Mesenteric fat pad (tissue), 1 donor: Measurements from ENCODE around the gene TSSK6. TPM values are rescaled to one million over a fixed set of nuclear protein-coding genes. Genes with fewer than 3 reads are reported as not detected.

Experiments
- DNase-seq: peaks from one replicate; pipeline ENCODE4 v3.0.0-alpha.2; 2020; ENCODE audit warnings: low spot score
- total RNA-seq: library from RNA; stranded (reverse); fragmentation: NEBNext Ultra II Directional; extraction: Animal tissue kit (Norgen Biotek cat#: 25700); gene quantifications from one replicate; pipeline ENCODE4 v1.2.1, GENCODE V29; 2021
- donor health status: DM: yes; HTN: yes; CAD: no.

TSSK6 gene
- total RNA-seq, 1 donor from 2014 or later = 0.74 TPM

GRCh38 chr19:19531951-19532805 lies 16.8 kb upstream of the TSSK6 start:
- peak; percentile 96 for DNase-seq

DNA sequence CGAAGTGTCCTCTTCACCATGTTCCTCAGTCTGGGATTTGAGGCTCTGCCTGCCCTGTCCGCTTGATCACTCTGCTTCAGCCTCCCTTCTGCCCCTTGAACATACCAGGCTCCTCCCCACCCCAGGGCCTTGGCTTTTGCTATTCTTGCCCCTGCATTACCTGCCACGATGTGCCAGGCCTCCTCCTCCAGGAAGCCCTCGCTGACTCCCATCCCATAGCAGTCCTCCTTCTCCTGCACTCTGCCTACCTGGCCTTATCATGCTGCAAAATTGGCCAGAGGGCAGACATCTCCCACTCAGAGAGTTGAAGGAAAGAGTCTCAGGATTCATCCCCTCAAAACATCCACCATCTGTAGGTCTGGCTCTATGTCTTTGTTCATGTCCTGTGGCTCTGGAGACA lies 15.5 kb upstream of the TSSK6 start:
- DNase-seq = no peak

- no peak for DNase-seq
These were observed 15.1 kb upstream of the TSSK6 start for GRCh38 chr19:19530423-19530804.

GRCh38 chr19:19529783-19530422 lies 14.6 kb upstream of the TSSK6 start:
- DNase-seq = no peak

- no peak for DNase-seq
These were observed 13.6 kb upstream of the TSSK6 start, which contains the start of gene YJEFN3 for GRCh38 chr19:19528721-19529490. Gene YJEFN3 (plus strand): TSS chr19:19528911. CDS start chr19:19528933, 22 bp downstream.

DNA sequence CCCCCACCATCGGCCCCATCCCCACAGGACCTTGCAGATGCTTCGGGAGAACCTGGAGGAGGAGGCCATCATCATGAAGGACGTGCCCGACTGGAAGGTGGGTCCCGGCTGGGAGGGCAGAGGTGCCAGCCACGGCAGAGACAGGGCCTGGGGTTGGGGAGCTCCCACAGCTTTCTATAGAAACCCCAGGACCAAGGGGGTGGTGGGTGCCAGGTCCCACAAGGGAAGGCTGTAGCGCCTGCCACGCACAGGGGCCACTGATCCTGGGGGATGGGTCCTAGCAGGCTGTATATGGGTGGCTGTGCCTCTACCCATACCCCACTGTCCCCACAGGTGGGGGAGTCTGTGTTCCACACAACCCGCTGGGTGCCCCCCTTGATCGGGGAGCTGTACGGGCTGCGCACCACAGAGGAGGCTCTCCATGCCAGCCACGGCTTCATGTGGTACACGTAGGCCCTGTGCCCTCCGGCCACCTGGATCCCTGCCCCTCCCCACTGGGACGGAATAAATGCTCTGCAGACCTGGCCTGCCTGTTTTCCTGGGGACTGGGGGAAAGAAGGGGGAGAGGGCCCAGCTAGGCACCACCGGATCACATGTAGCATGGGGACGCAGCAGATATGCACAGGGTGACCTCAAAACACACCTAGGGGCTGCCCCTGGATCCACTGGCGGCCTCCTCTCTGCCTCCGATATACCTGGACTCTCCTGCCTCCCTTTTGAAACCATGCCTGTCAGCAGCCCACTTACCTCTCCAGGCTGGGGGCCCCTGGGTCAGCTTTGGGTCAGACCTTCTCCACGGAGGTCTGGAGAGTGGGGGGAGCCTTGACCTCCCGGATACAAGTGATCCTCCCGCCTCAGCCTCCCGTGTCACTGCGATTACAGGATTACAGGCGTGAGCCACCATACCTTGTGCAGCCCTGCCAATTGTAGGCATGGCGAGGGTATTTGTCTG lies 12.6 kb upstream of the TSSK6 start:
- DNase-seq = no peak

DNA sequence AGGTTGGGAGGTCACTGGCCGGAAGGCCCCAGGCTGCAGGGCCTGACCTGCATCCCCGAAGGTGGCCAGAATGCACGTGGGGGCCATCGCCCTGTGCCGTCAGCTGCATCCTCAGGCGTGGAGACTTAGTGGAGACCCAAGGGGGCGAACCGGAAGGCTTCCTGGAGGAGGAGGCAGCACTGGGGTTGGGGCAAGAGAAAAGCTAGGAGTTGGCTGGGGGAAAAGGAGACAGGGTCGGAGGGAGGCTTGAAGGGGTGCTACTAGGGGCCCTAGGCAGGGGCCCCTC lies 12.0 kb upstream of the TSSK6 start:
- no peak for DNase-seq

DNA sequence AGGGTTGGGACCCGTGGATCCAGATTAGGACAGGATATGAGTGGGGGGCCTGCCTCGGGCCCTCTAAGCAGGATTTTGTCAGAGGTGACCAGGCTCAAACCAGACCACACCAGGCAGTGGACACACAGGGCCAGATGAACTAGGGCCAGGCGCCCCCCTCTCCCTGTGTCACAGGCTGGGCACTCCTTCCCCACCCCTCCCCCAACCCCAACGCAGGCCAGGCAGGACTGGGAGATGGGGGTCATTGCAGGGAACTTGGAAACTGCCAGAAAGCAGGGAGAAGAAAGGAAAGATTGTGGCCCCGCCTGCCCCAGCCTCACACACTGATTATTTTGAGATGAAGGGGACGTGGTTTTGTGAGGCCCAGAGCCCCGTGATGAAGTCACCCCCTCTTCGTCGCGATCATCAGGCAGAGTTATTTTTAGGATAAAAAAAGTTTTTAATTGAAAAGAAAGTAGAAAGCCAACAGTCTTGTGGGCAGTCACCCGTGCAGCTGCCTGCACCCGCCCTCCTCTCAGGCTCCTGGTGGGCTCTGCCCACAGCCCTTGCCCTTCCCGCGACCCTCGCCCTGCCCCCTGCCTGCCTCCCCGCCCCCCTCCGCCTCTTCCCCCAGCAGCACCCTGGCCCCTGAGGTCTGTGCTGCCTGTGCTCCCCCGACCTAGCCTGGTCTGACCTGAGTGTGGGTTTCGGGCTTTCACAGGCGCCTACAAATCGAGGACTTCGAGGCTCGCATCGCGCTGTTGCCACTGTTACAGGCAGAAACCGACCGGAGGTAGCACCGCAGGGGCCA lies 11.4 kb upstream of the TSSK6 start:
- no peak for DNase-seq

GRCh38 chr19:19525611-19526380 lies 10.4 kb upstream of the TSSK6 start:
- no peak for DNase-seq

- no peak for DNase-seq
These were observed 8.7 kb upstream of the TSSK6 start for GRCh38 chr19:19524053-19524452.

GRCh38 chr19:19523177-19523576 lies 7.8 kb upstream of the TSSK6 start:
- DNase-seq = no peak

DNA sequence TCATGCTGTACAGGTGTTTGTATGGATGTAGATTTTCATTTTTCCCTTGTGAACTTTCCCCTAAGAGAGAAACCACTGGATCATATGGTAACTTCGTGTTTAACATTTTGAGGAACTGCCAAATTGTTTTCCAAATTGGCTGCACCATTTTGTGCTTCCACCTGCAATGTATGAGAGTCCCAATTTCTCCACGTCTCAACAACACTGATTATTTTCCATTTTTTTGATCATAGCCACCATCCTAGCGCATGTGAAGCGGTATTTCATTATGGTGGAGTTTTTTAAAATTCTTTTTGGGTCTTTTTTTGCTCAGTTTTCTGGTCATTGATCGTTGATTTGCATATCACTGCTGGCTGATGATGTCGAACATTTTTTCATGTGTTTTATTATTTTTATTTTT lies 5.6 kb upstream of the TSSK6 start:
- no peak for DNase-seq

DNA sequence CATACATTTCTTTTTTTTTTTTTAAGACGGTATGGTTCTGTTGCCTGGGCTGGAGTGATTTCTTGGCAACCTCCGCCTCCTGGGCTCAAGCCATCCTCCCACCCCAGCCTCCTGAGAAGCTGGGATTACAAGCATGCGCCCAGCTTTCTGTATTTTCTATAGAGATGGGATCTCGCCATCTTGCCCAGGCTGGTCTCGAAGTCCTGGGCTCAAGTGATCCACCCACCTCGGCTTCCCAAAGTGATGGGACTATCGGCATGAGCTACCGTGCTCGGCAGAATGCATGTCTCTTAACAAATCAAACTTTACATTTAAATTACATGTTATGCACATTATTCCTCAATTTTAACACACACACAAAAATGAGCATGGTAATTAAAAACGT lies 1.9 kb upstream of the TSSK6 start:
- no peak for DNase-seq

GRCh38 chr19:19515642-19516519 lies 533 bp upstream of the TSSK6 start, which contains the start of gene NDUFA13:
Gene NDUFA13 (plus strand): TSS chr19:19516225. CDS start chr19:19516239, 14 bp downstream.
- DNase-seq = peak; percentile 98

DNA sequence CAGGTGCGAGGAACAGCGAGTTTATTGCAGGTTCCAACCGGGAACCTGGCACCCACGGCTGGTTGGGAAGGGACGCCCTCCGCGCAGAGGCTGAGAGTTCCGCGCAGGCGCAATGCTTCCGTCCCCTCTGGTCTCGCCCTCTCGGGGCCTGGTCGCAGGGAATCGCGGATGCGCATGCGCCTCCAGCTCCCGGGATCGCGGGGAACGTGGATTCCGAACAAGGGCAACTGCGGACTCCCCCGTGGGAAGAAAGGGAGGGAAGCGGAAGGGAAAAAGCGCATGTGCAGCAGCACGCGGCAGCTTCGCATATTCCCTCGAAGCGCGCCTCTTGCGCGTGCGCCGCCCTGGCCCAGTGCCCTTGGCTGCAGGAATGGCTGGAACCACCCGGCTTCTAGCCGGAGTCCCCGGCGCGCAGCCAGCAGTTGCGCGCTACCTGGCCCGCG lies 1.1 kb downstream of the TSSK6 start:
- no peak for DNase-seq

DNA sequence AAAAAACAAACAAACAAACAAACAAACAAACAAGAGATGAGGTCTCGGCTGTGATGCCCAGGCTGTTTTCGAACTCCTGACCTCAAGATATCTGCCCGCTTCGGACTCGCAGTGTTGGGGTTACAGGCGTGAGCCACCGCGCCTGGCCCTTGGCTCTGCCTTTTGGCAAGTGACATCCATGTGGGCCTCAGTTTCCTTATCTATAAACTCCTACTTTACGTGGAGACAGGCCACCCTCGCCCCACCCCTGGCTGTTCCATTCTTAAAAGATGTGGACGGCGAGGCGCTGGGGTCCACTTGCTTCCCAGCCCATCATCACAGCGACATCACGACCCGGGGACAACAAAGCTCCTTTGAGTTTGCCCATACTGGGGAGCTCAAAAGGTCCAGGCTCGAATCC lies 1.7 kb downstream of the TSSK6 start:
- no peak for DNase-seq

GRCh38 chr19:19510432-19510831 lies 4.9 kb downstream of the TSSK6 start:
- no peak for DNase-seq

DNA sequence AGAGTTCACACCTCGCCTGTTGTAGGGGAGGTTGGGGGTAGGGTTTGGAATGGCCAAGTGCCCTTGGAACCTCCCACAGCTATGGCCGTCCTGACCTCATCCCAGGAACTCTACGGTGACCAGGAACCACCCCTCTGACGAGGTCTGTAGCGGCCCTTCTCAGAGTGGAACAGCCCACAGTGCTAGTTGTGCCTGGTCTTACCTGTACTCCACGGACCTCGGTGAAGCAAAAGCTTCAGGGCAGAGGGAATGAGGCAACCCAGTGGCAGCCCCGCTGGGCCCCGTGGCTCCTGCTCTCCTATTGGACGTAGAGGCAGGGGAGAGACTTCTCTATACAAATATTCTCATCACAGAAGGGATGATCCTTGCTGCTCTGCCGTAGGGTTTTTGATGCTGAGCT lies 7.1 kb downstream of the TSSK6 start:
- DNase-seq = no peak
